Measurements from ENCODE around the gene IGDCC3.

Gene IGDCC3

GRCh38 chr15:65395567-65396202 lies 17.9 kb upstream of the IGDCC3 start:
- Histone ChIP-seq H3K4me1 (ENCODE audit: control insufficient read depth, insufficient read depth, low read length, poor library complexity, severe bottlenecking) (peaks cover 5% of the 10 kb centered on the region), H3K36me3 (ENCODE audit: control insufficient read depth, insufficient read depth, low read length) (peaks cover 27% of the 10 kb centered on the region), H3K27ac (ENCODE audit: low read depth, low read length, severe bottlenecking) (no peak overlapping the region), H3K9me3 (ENCODE audit: control insufficient read depth, low read length) (no peaks in the 10 kb centered on the region), H3K4me3 (ENCODE audit: extremely low read depth, insufficient read depth, low read length, poor library complexity, severe bottlenecking) (no peak overlapping the region)
- WGBS, 2 experiments (ENCODE audit: insufficient coverage in 2 of 2), result 86 to 93% methylated on average over 33 to 63 of the region's 72 CpGs

- 95 to 96% methylated on average over 6 of the region's 9 CpGs for WGBS, 2 experiments (ENCODE audit: insufficient coverage in 2 of 2)
- H3K4me1 ChIP-seq (ENCODE audit: control insufficient read depth, insufficient read depth, low read length, poor library complexity, severe bottlenecking), result peaks cover 5% of the 10 kb centered on the region
- H3K36me3 ChIP-seq (ENCODE audit: control insufficient read depth, insufficient read depth, low read length), result peaks cover 26% of the 10 kb centered on the region
- H3K27ac ChIP-seq (ENCODE audit: low read depth, low read length, severe bottlenecking), result no peak overlapping the region
- no peaks in the 10 kb centered on the region for H3K9me3 ChIP-seq (ENCODE audit: control insufficient read depth, low read length)
- no peak overlapping the region for H3K4me3 ChIP-seq (ENCODE audit: extremely low read depth, insufficient read depth, low read length, poor library complexity, severe bottlenecking)
These were observed 17.1 kb upstream of the IGDCC3 start for GRCh38 chr15:65394936-65395335.

DNA sequence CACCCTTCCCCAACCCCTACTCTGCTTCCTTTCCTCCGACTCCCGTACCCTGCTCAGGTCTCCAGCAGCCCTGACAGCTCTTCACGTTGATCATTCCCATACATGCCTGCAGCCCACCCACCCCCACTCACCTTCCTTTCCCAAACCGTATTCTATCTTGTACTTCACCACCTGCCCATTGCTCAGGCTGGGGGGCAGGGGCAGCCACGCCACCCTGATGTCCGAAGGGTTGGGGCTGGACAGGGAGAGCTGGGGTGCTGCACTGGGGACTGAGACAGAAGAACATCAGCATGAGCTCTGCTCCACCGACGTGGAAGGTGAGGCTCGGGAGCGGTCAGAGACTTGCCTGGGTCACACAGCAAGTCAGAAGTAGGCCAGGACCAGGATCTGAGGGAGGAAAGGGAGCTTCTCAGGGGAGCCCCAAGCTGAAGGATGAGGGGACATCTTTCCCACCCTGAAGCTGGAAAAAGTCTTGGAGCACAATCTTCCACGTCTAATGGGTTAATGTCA lies 16.5 kb upstream of the IGDCC3 start:
- peaks cover 26% of the 10 kb centered on the region for H3K36me3 ChIP-seq (ENCODE audit: control insufficient read depth, insufficient read depth, low read length)
- H3K4me1 ChIP-seq (ENCODE audit: control insufficient read depth, insufficient read depth, low read length, poor library complexity, severe bottlenecking), result peaks cover 5% of the 10 kb centered on the region
- 94 to 96% methylated on average over 9 to 10 of the region's 11 CpGs for WGBS, 2 experiments (ENCODE audit: insufficient coverage in 2 of 2)
- H3K27ac ChIP-seq (ENCODE audit: low read depth, low read length, severe bottlenecking), result no peak overlapping the region
- H3K9me3 ChIP-seq (ENCODE audit: control insufficient read depth, low read length), result no peaks in the 10 kb centered on the region
- no peak overlapping the region for H3K4me3 ChIP-seq (ENCODE audit: extremely low read depth, insufficient read depth, low read length, poor library complexity, severe bottlenecking)

- Histone ChIP-seq H3K9me3 (ENCODE audit: control insufficient read depth, low read length) (no peaks in the 10 kb centered on the region), H3K27ac (ENCODE audit: low read depth, low read length, severe bottlenecking) (no peak overlapping the region), H3K36me3 (ENCODE audit: control insufficient read depth, insufficient read depth, low read length) (peaks cover 34% of the 10 kb centered on the region), H3K4me3 (ENCODE audit: extremely low read depth, insufficient read depth, low read length, poor library complexity, severe bottlenecking) (no peak overlapping the region), H3K4me1 (ENCODE audit: control insufficient read depth, insufficient read depth, low read length, poor library complexity, severe bottlenecking) (no peaks in the 10 kb centered on the region)
- whole genome bisulfite sequencing, 2 experiments (ENCODE audit: insufficient coverage in 2 of 2), result 93% methylated on average over 4 to 8 of the region's 8 CpGs
These were observed 15.8 kb upstream of the IGDCC3 start for GRCh38 chr15:65393557-65393956.

DNA sequence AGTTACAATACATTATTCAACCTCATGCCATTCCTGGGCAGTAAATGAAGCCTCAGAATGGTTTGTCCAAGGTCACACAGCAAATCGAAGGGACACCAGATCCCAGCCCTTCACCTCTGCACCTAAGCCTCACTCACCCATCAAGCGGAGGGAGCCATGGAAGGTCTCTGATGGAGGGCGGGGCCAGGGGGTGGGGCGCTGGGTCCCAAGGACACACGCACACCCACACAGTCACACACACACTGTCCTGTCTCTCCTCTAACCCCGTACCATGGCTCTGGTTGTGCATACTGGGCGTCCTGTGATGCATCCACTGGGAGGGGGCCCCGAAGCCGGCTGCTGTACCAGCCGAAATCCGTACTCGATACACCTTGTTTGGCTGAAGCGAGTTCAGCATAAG lies 15.3 kb upstream of the IGDCC3 start:
- Histone ChIP-seq H3K4me3 (ENCODE audit: extremely low read depth, insufficient read depth, low read length, poor library complexity, severe bottlenecking) (no peak overlapping the region), H3K9me3 (ENCODE audit: control insufficient read depth, low read length) (no peaks in the 10 kb centered on the region), H3K4me1 (ENCODE audit: control insufficient read depth, insufficient read depth, low read length, poor library complexity, severe bottlenecking) (no peaks in the 10 kb centered on the region), H3K36me3 (ENCODE audit: control insufficient read depth, insufficient read depth, low read length) (peaks cover 34% of the 10 kb centered on the region), H3K27ac (ENCODE audit: low read depth, low read length, severe bottlenecking) (no peak overlapping the region)
- 86 to 98% methylated on average over 3 to 10 of the region's 13 CpGs for WGBS, 2 experiments (ENCODE audit: insufficient coverage in 2 of 2)

GRCh38 chr15:65392368-65392767 lies 14.6 kb upstream of the IGDCC3 start:
- Histone ChIP-seq H3K9me3 (ENCODE audit: control insufficient read depth, low read length) (no peaks in the 10 kb centered on the region), H3K36me3 (ENCODE audit: control insufficient read depth, insufficient read depth, low read length) (peaks cover 34% of the 10 kb centered on the region), H3K4me1 (ENCODE audit: control insufficient read depth, insufficient read depth, low read length, poor library complexity, severe bottlenecking) (no peaks in the 10 kb centered on the region), H3K4me3 (ENCODE audit: extremely low read depth, insufficient read depth, low read length, poor library complexity, severe bottlenecking) (no peak overlapping the region), H3K27ac (ENCODE audit: low read depth, low read length, severe bottlenecking) (no peak overlapping the region)
- WGBS, 2 experiments (ENCODE audit: insufficient coverage in 2 of 2), result 94% methylated on average over 2 of the region's 2 CpGs; no CpG with 5 or more reads in 1 of the 2 experiments

DNA sequence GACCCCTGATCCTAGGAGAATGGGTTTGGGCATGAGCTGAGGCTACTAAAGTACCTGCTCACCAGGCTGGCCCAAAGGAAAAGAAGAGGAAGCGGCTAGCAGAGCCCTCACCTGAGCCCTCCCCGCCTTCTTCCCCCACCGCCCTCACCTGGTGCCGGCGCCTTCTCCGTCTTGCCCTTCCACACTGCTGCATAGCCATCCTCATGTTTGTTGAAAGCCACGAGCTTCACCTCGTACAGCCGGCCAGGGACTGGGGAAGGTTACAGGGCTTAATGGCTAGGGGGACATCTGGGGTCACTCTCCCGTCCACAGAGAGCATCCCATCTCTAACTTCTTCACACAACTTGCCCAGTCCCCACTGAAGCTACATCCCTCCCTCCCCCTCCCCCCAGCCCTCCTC lies 13.9 kb upstream of the IGDCC3 start:
- no peak overlapping the region for H3K4me3 ChIP-seq (ENCODE audit: extremely low read depth, insufficient read depth, low read length, poor library complexity, severe bottlenecking)
- peaks cover 34% of the 10 kb centered on the region for H3K36me3 ChIP-seq (ENCODE audit: control insufficient read depth, insufficient read depth, low read length)
- no peaks in the 10 kb centered on the region for H3K9me3 ChIP-seq (ENCODE audit: control insufficient read depth, low read length)
- 87 to 93% methylated on average over 8 of the region's 10 CpGs for WGBS, 2 experiments (ENCODE audit: insufficient coverage in 2 of 2)
- no peaks in the 10 kb centered on the region for H3K4me1 ChIP-seq (ENCODE audit: control insufficient read depth, insufficient read depth, low read length, poor library complexity, severe bottlenecking)
- H3K27ac ChIP-seq (ENCODE audit: low read depth, low read length, severe bottlenecking), result no peak overlapping the region

DNA sequence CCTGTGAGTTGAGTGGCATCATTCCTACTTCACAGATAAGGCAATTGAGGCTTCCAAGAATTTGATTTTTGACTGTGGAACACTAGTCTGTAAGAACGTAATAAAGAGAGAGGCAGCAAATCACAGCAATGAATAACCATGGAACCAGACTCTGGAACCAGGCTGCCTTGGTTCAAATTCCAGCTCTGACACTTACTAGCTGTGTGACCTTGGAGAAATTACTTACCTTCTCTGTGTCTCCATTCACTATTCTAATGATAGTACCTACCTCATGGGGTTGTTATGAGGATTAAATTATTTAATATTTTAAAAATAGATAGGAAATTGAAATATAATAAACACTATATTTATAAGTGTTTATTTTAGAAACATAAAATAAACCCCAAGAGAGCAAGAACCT lies 12.6 kb upstream of the IGDCC3 start:
- H3K27ac ChIP-seq (ENCODE audit: low read depth, low read length, severe bottlenecking), result no peak overlapping the region
- peaks cover 34% of the 10 kb centered on the region for H3K36me3 ChIP-seq (ENCODE audit: control insufficient read depth, insufficient read depth, low read length)
- H3K4me3 ChIP-seq (ENCODE audit: extremely low read depth, insufficient read depth, low read length, poor library complexity, severe bottlenecking), result no peak overlapping the region
- H3K9me3 ChIP-seq (ENCODE audit: control insufficient read depth, low read length), result no peaks in the 10 kb centered on the region
- 100% methylated on average over 1 of the region's 1 CpG for WGBS, 2 experiments (ENCODE audit: insufficient coverage in 2 of 2)
- peaks cover under 1% of the 10 kb centered on the region for H3K4me1 ChIP-seq (ENCODE audit: control insufficient read depth, insufficient read depth, low read length, poor library complexity, severe bottlenecking)

DNA sequence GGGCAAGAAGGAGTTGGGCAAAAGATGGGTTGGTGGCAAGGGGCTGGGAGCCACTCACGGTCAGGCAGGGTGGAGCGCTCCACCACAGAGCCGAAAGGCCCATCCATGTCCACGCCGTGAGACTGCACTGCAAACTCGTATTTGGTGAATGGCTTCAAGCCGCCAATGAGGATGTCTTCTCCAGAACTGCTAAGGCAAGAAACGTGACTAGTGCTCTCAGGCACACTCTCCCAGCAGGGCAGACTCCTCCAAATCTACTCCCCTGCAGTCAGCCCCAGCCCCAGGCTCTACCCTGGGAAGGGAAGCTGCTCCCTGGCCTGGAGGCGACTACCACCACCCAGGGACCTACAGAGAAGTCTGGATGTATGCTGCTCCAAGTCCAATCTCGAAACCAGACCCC lies 11.4 kb upstream of the IGDCC3 start:
- WGBS, 2 experiments (ENCODE audit: insufficient coverage in 2 of 2), result 93 to 98% methylated on average over 9 to 10 of the region's 10 CpGs
- Histone ChIP-seq H3K27ac (ENCODE audit: low read depth, low read length, severe bottlenecking) (no peak overlapping the region), H3K36me3 (ENCODE audit: control insufficient read depth, insufficient read depth, low read length) (peaks cover 28% of the 10 kb centered on the region), H3K4me1 (ENCODE audit: control insufficient read depth, insufficient read depth, low read length, poor library complexity, severe bottlenecking) (peaks cover 10% of the 10 kb centered on the region), H3K9me3 (ENCODE audit: control insufficient read depth, low read length) (no peaks in the 10 kb centered on the region), H3K4me3 (ENCODE audit: extremely low read depth, insufficient read depth, low read length, poor library complexity, severe bottlenecking) (no peak overlapping the region)

- Histone ChIP-seq H3K4me1 (ENCODE audit: control insufficient read depth, insufficient read depth, low read length, poor library complexity, severe bottlenecking) (peaks cover 10% of the 10 kb centered on the region), H3K36me3 (ENCODE audit: control insufficient read depth, insufficient read depth, low read length) (peaks cover 31% of the 10 kb centered on the region), H3K9me3 (ENCODE audit: control insufficient read depth, low read length) (no peaks in the 10 kb centered on the region), H3K27ac (ENCODE audit: low read depth, low read length, severe bottlenecking) (no peak overlapping the region), H3K4me3 (ENCODE audit: extremely low read depth, insufficient read depth, low read length, poor library complexity, severe bottlenecking) (no peak overlapping the region)
- 94 to 96% methylated on average over 15 of the region's 17 CpGs for WGBS, 2 experiments (ENCODE audit: insufficient coverage in 2 of 2)
These were observed 10.7 kb upstream of the IGDCC3 start for GRCh38 chr15:65388306-65389080.

DNA sequence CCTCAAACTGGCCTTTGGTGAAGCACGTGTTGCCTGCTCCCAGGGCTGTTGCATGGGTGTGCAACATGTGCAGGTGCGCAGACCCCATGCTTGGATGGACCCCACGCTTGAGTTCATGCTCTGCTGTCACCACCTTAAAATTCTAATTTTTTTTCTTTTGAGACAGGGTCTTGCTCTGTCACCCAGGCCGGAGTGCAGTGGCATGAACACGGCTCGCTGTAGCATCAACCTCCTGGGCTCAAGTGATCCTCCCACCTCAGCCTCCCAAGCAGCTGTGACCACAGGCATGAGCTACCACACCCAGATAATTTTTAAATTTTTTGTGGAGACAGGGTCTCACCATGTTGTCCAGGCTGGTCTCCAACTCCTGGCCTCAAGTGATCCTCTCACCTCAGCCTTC lies 9.1 kb upstream of the IGDCC3 start:
- no peak overlapping the region for H3K4me3 ChIP-seq (ENCODE audit: extremely low read depth, insufficient read depth, low read length, poor library complexity, severe bottlenecking)
- no peak overlapping the region for H3K27ac ChIP-seq (ENCODE audit: low read depth, low read length, severe bottlenecking)
- no peaks in the 10 kb centered on the region for H3K9me3 ChIP-seq (ENCODE audit: control insufficient read depth, low read length)
- H3K4me1 ChIP-seq (ENCODE audit: control insufficient read depth, insufficient read depth, low read length, poor library complexity, severe bottlenecking), result peaks cover 23% of the 10 kb centered on the region
- WGBS, 2 experiments (ENCODE audit: insufficient coverage in 2 of 2), result 94 to 100% methylated on average over 6 of the region's 6 CpGs
- peaks cover 25% of the 10 kb centered on the region for H3K36me3 ChIP-seq (ENCODE audit: control insufficient read depth, insufficient read depth, low read length)

Data from mesodermal cell (in vitro differentiated cells).